H9 (cell line): ENCODE data around the gene COL27A1. TPM values are rescaled to one million over a fixed set of nuclear protein-coding genes. Genes with fewer than 3 reads are reported as not detected.

Experiments
- DNase-seq: peaks from one replicate; pipeline ENCODE4 v3.0.0-alpha.2; 2017
- H2AFZ ChIP-seq: one replicate; pipeline ENCODE4 v1.6.1; 2013; ENCODE audit warnings: mild to moderate bottlenecking, low read length, control low read depth, moderate library complexity
- H2AK5ac ChIP-seq: 2 replicates; pipeline ENCODE4 v1.6.1; 2013; ENCODE audit warnings: low read length, control low read depth, mixed read lengths; ENCODE audit not compliant: insufficient read length
- H2BK120ac ChIP-seq: one replicate; pipeline ENCODE4 v1.6.1; 2013; ENCODE audit warnings: low read depth, mild to moderate bottlenecking, low read length, control low read depth, inconsistent platforms; ENCODE audit not compliant: poor library complexity, severe bottlenecking
- H2BK12ac ChIP-seq: 2 replicates; pipeline ENCODE4 v1.6.1; 2013; ENCODE audit warnings: low read length, control low read depth, mixed read lengths, low read depth; ENCODE audit not compliant: insufficient read length
- H2BK15ac ChIP-seq: 2 replicates; pipeline ENCODE4 v1.6.1; 2013; ENCODE audit warnings: low read depth, low read length, control low read depth
- H2BK20ac ChIP-seq: one replicate; pipeline ENCODE4 v1.6.1; 2013; ENCODE audit warnings: low read depth, mild to moderate bottlenecking, low read length, control low read depth, inconsistent platforms; ENCODE audit not compliant: poor library complexity, severe bottlenecking
- H2BK5ac ChIP-seq: 2 replicates; pipeline ENCODE4 v1.6.1; 2013; ENCODE audit warnings: low read length, control low read depth, mixed read lengths; ENCODE audit not compliant: insufficient read length
- H3K14ac ChIP-seq: 2 replicates; pipeline ENCODE4 v1.6.1; 2013; ENCODE audit warnings: low read length, control low read depth; ENCODE audit not compliant: insufficient read depth
- H3K18ac ChIP-seq: 2 replicates; pipeline ENCODE4 v1.6.1; 2013; ENCODE audit warnings: low read depth, mild to moderate bottlenecking, mixed read lengths, low read length, control low read depth; ENCODE audit not compliant: insufficient read length
- H3K23ac ChIP-seq: 2 replicates; pipeline ENCODE4 v1.6.1; 2013; ENCODE audit warnings: low read length, control low read depth, mixed read lengths, low read depth; ENCODE audit not compliant: insufficient read length
- H3K23me2 ChIP-seq: 2 replicates; pipeline ENCODE4 v1.6.1; 2013; ENCODE audit warnings: low read depth, mild to moderate bottlenecking, mixed read lengths, low read length, control low read depth; ENCODE audit not compliant: insufficient read length, poor library complexity, severe bottlenecking
- H3K27ac ChIP-seq: 2 replicates; pipeline ENCODE4 v1.5.1; 2013; ENCODE audit warnings: low read length, control low read depth, mixed read lengths, low read depth; ENCODE audit not compliant: insufficient read length
- H3K27me3 ChIP-seq: 2 replicates; pipeline ENCODE4 v1.6.1; 2013; ENCODE audit warnings: low read length, control low read depth, inconsistent platforms; ENCODE audit not compliant: insufficient read depth
- H3K4ac ChIP-seq: 2 replicates; pipeline ENCODE4 v1.6.1; 2013; ENCODE audit warnings: low read depth, mild to moderate bottlenecking, control low read depth, inconsistent platforms, low read length, moderate library complexity
- H3K4me1 ChIP-seq: 2 replicates; pipeline ENCODE4 v1.6.1; 2013; ENCODE audit warnings: low read length, control low read depth, inconsistent platforms; ENCODE audit not compliant: insufficient read depth
- H3K4me2 ChIP-seq: 2 replicates; pipeline ENCODE4 v1.6.1; 2013; ENCODE audit warnings: low read length, control low read depth, mixed read lengths; ENCODE audit not compliant: insufficient read length, insufficient read depth
- H3K56ac ChIP-seq: 2 replicates; pipeline ENCODE4 v1.6.1; 2013; ENCODE audit warnings: low read depth, mild to moderate bottlenecking, mixed read lengths, low read length, control low read depth; ENCODE audit not compliant: insufficient read length
- H3K79me1 ChIP-seq: 2 replicates; pipeline ENCODE4 v1.6.1; 2013; ENCODE audit warnings: low read depth, mild to moderate bottlenecking, moderate library complexity, low read length, control low read depth, inconsistent platforms; ENCODE audit not compliant: insufficient read depth, poor library complexity, severe bottlenecking
- H3K79me2 ChIP-seq: 2 replicates; pipeline ENCODE4 v1.6.1; 2013; ENCODE audit warnings: low read length, control low read depth, inconsistent platforms; ENCODE audit not compliant: insufficient read depth
- H3K9ac ChIP-seq: 2 replicates; pipeline ENCODE4 v1.6.1; 2013; ENCODE audit warnings: low read length, control low read depth, mixed read lengths; ENCODE audit not compliant: insufficient read length; ENCODE audit errors: extremely low read depth
- H3K9me3 ChIP-seq: one replicate; pipeline ENCODE4 v1.6.1; 2013; ENCODE audit warnings: low read depth, low read length, inconsistent platforms; ENCODE audit not compliant: control insufficient read depth
- H3T11ph ChIP-seq: one replicate; pipeline ENCODE4 v1.6.1; 2013; ENCODE audit warnings: mild to moderate bottlenecking, low read length, control low read depth, inconsistent platforms
- H4K20me1 ChIP-seq: one replicate; pipeline ENCODE4 v1.6.1; 2013; ENCODE audit not compliant: control insufficient read depth, insufficient read length, insufficient read depth
- H4K5ac ChIP-seq: 2 replicates; pipeline ENCODE4 v1.6.1; 2013; ENCODE audit warnings: low read depth, mild to moderate bottlenecking, mixed read lengths, low read length, control low read depth; ENCODE audit not compliant: insufficient read length
- H4K8ac ChIP-seq: replicated peaks from 2 replicates; pipeline ENCODE4 v1.6.1; 2013; ENCODE audit warnings: low read length, control low read depth, mixed read lengths, low read depth; ENCODE audit not compliant: insufficient read length
- H4K91ac ChIP-seq: 2 replicates; pipeline ENCODE4 v1.6.1; 2013; ENCODE audit warnings: low read depth, mild to moderate bottlenecking, moderate library complexity, mixed read lengths, low read length, control low read depth; ENCODE audit not compliant: insufficient read length
- H3K27ac Mint-ChIP-seq, 3 experiments: 2 replicates in 2 of 3; 3 replicates in 1 of 3; pipeline ENCODE4 v1.8.0; 2020 to 2021; ENCODE audit warnings: mixed read lengths in 3 of 3, mild to moderate bottlenecking in 1 of 3, moderate library complexity in 1 of 3
- H3K27me3 Mint-ChIP-seq: 2 replicates; pipeline ENCODE4 v1.8.0; 2021; ENCODE audit warnings: low read depth, mild to moderate bottlenecking, moderate library complexity, mixed read lengths
- H3K36me3 Mint-ChIP-seq, 3 experiments: 2 replicates in 2 of 3; 3 replicates in 1 of 3; pipeline ENCODE4 v1.8.0; 2020 to 2021; ENCODE audit warnings: low read depth in 3 of 3, mixed read lengths in 3 of 3; ENCODE audit not compliant: insufficient read depth in 1 of 3
- H3K4me1 Mint-ChIP-seq, 2 experiments: 2 replicates each; pipeline ENCODE4 v1.8.0; 2020; ENCODE audit warnings: mixed read lengths in 2 of 2
- H3K4me3 Mint-ChIP-seq, 2 experiments: 2 replicates in 1 of 2; 3 replicates in 1 of 2; pipeline ENCODE4 v1.8.0; 2020 to 2021; ENCODE audit warnings: mild to moderate bottlenecking in 2 of 2, mixed read lengths in 2 of 2, moderate library complexity in 1 of 2
- H3K9me3 Mint-ChIP-seq, 2 experiments: 2 replicates in 1 of 2; 3 replicates in 1 of 2; pipeline ENCODE4 v1.8.0; 2020; ENCODE audit warnings: mild to moderate bottlenecking in 2 of 2, mixed read lengths in 2 of 2, moderate library complexity in 1 of 2
- WGBS: extraction: QIAGEN DNeasy Blood & Tissue Kit; methylation state at CpG from one replicate; pipeline ENCODE4 v1.1.7; 2013; ENCODE audit warnings: missing lambda C conversion rate, low lambda C conversion rate, mixed read lengths; ENCODE audit not compliant: insufficient read length; ENCODE audit errors: extremely low coverage; 5-methylcytosine and 5-hydroxymethylcytosine counted together
- total RNA-seq: library from RNA; stranded (reverse); gene quantifications from 2 replicates; pipeline ENCODE4 v1.2.1, GENCODE V29; 2021
- TF ChIP-seq, protein P1 (sequence below): fragments of 200-600 bp; sonication (generic); conservative IDR thresholded peaks from 3 replicates; pipeline ENCODE4 v1.8.0; 2021; ENCODE audit warnings: antibody characterized with exemption, mild to moderate bottlenecking

Gene COL27A1
- total RNA-seq, 1 experiment from 2014 or later = 17.9 TPM

GRCh38 chr9:114169029-114169951 lies 14.0 kb downstream of the COL27A1 start:
- no peaks in the 10 kb centered on the region for H3K9me3 Mint-ChIP-seq
- no peak overlapping the region for H3K14ac ChIP-seq
- no peak overlapping the region for H2BK12ac ChIP-seq
- no peaks in the 10 kb centered on the region for H3K79me2 ChIP-seq
- no peak overlapping the region for H3K18ac ChIP-seq
- no peaks in the 10 kb centered on the region for H3K4me1 ChIP-seq
- no peak overlapping the region for H3K9ac ChIP-seq
- no peak overlapping the region for H4K5ac ChIP-seq
- H3K4me2 ChIP-seq = no peak overlapping the region
- H3K23ac ChIP-seq = no peak overlapping the region
- no peak overlapping the region for H2BK15ac ChIP-seq
- WGBS = no CpG with 5 or more reads among the region's 23 CpGs
- no peak overlapping the region for H2BK20ac ChIP-seq
- no peaks in the 10 kb centered on the region for H3K9me3 ChIP-seq
- no peak overlapping the region for H3K4ac ChIP-seq
- H3K36me3 Mint-ChIP-seq = peaks cover 0 to 14% (median 3%) of the 10 kb centered on the region in 3 experiments; a peak in 4 of 7 replicates
- H2BK120ac ChIP-seq = no peak overlapping the region
- H3K79me1 ChIP-seq = no peaks in the 10 kb centered on the region
- H4K91ac ChIP-seq = no peak overlapping the region
- H3K4me1 Mint-ChIP-seq = peaks cover 2 to 6% of the 10 kb centered on the region in 2 experiments; a peak in 1 of 4 replicates
- H2AK5ac ChIP-seq = no peak overlapping the region
- no peak overlapping the region for H3K56ac ChIP-seq
- H3K23me2 ChIP-seq = no peaks in the 10 kb centered on the region
- H4K8ac ChIP-seq = no peak overlapping the region
- H2AFZ ChIP-seq = no peak overlapping the region
- no peak overlapping the region for H3T11ph ChIP-seq
- H3K27ac ChIP-seq = no peak overlapping the region
- TF ChIP-seq, protein P1, sequence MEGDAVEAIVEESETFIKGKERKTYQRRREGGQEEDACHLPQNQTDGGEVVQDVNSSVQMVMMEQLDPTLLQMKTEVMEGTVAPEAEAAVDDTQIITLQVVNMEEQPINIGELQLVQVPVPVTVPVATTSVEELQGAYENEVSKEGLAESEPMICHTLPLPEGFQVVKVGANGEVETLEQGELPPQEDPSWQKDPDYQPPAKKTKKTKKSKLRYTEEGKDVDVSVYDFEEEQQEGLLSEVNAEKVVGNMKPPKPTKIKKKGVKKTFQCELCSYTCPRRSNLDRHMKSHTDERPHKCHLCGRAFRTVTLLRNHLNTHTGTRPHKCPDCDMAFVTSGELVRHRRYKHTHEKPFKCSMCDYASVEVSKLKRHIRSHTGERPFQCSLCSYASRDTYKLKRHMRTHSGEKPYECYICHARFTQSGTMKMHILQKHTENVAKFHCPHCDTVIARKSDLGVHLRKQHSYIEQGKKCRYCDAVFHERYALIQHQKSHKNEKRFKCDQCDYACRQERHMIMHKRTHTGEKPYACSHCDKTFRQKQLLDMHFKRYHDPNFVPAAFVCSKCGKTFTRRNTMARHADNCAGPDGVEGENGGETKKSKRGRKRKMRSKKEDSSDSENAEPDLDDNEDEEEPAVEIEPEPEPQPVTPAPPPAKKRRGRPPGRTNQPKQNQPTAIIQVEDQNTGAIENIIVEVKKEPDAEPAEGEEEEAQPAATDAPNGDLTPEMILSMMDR = no peak
- H3K27me3 ChIP-seq = no peaks in the 10 kb centered on the region
- H4K20me1 ChIP-seq = no peaks in the 10 kb centered on the region
- no peak for DNase-seq
- H3K27ac Mint-ChIP-seq = peak overlapping the region in 1 of 3 experiments; percentile 91; a peak in 2 of 7 replicates
- H3K27me3 Mint-ChIP-seq = no peaks in the 10 kb centered on the region
- no peak overlapping the region for H2BK5ac ChIP-seq
- no peak overlapping the region for H3K4me3 Mint-ChIP-seq
